A549 (cell line): Measurements from ENCODE around the gene TNS3. TPM values are rescaled to one million over a fixed set of nuclear protein-coding genes. Genes with fewer than 3 reads are reported as not detected.

ENCODE experiments used
- ATAC-seq, 2 experiments: fragments of 200-7000 bp in 1 of 2; fragments of >200 bp in 1 of 2; cut with Nextera tagmentation in 1 of 2; cut with Tn5 transposase in 1 of 2; 3 replicates each; pipeline versions ENCODE4 v1.8.0 to v1.9.1; 2018 to 2020; ENCODE audit warnings: mild to moderate bottlenecking in 1 of 2, moderate library complexity in 1 of 2
- CTCF ChIA-PET: fragments of 300-600 bp; sonication (Branson Sonifier 250); formaldehyde crosslinking; extraction: SDS; loops from one replicate; lab custom pipeline; 2021; ENCODE audit warnings: antibody characterized with exemption, inconsistent platforms; lab: Yijun Ruan, JAX
- POLR2A ChIA-PET: fragments of 350-600 bp; formaldehyde crosslinking; extraction: SDS; loops from one replicate; lab custom pipeline; 2021; ENCODE audit warnings: antibody characterized with exemption, inconsistent platforms; lab: Yijun Ruan, JAX
- DNase-seq, 2 experiments: peaks; one replicate each; pipeline versions ENCODE4 v3.0.0 to v3.0.0-alpha.2; 2011 to 2016; ENCODE audit warnings: low read depth in 1 of 2, low spot score in 1 of 2
- FAIRE-seq: peaks from 2 replicates; lab custom pipeline; 2011; peaks lifted over from hg19 to GRCh38; lab: Jason Lieb, UNC
- H3K27ac ChIP-seq, 2 experiments: fragments of >200 bp; sonication (Bioruptor Twin); formaldehyde crosslinking; 3 replicates each; pipeline ENCODE4 v1.5.1; 2016 to 2017
- H3K4me1 ChIP-seq: fragments of >200 bp; sonication (Bioruptor Twin); formaldehyde crosslinking; 3 replicates; pipeline ENCODE4 v1.6.1; 2016
- H3K4me2 ChIP-seq: fragments of >200 bp; sonication (Bioruptor Twin); formaldehyde crosslinking; 3 replicates; pipeline ENCODE4 v1.6.1; 2016
- H3K4me3 ChIP-seq: fragments of >200 bp; sonication (Bioruptor Twin); formaldehyde crosslinking; 3 replicates; pipeline ENCODE4 v1.5.1; 2016
- H3K9me3 ChIP-seq: fragments of >200 bp; sonication (Bioruptor Twin); formaldehyde crosslinking; 3 replicates; pipeline ENCODE4 v1.6.1; 2016
- ATOH8 ChIP-seq: fragments of 250-450 bp; sonication (Bioruptor Pico); IDR thresholded peaks from 2 replicates; pipeline ENCODE4 v1.5.0; 2020; ENCODE audit warnings: low read depth, mild to moderate bottlenecking, moderate library complexity
- EP300 ChIP-seq, 2 experiments: fragments of >200 bp; sonication (Bioruptor Twin); formaldehyde crosslinking; IDR thresholded peaks; 2 replicates in 1 of 2; 3 replicates in 1 of 2; pipeline ENCODE4 v1.6.1; 2016 to 2017
- FOSL2 ChIP-seq, 2 experiments: fragments of 450-650 bp in 1 of 2; fragments of >200 bp in 1 of 2; sonication (Bioruptor Twin) in 1 of 2; formaldehyde crosslinking; IDR thresholded peaks; 2 replicates each; pipeline versions ENCODE4 v1.5.0 to v1.6.1; 2016 to 2020; ENCODE audit warnings: mild to moderate bottlenecking in 1 of 2, moderate library complexity in 1 of 2
- HOXB13 ChIP-seq: fragments of 250-450 bp; sonication (Bioruptor Pico); IDR thresholded peaks from 2 replicates; pipeline ENCODE4 v1.5.0; 2020; ENCODE audit warnings: low read depth, mild to moderate bottlenecking, moderate library complexity
- MAX ChIP-seq: IDR thresholded peaks from 2 replicates; pipeline ENCODE4 v1.6.1; 2012
- TP53 ChIP-seq: fragments of 250-450 bp; sonication (Bioruptor Pico); IDR thresholded peaks from 2 replicates; pipeline ENCODE4 v1.5.0; 2021; ENCODE audit warnings: mild to moderate bottlenecking, moderate library complexity
- WGBS: methylation state at CpG from one replicate; pipeline ENCODE4 v1.1.6; 2017; ENCODE audit errors: missing lambda C conversion rate; 5-methylcytosine and 5-hydroxymethylcytosine counted together
- polyA plus RNA-seq, 4 experiments: library from polyadenylated mRNA; depleted of rRNA in 3 of 4; stranded (reverse); fragments of >200 nt; fragmentation: RNase III in 1 of 4; extraction: RNeasy Plus Mini Kit Qiagen cat#74134 plus additional on column Dnase treatment in 1 of 4; gene quantifications; 2 replicates in 3 of 4; 3 replicates in 1 of 4; pipeline ENCODE4 v1.2.3, GENCODE V29; 2011 to 2017
- TF ChIP-seq, protein P1 (sequence below): IDR thresholded peaks from 2 replicates; pipeline ENCODE4 v1.6.1; 2012; ENCODE audit warnings: low read depth, borderline replicate concordance
- TF ChIP-seq, protein P2 (sequence below): fragments of 250-450 bp; sonication (Bioruptor Pico); IDR thresholded peaks from 2 replicates; pipeline ENCODE4 v1.5.0; 2021; ENCODE audit warnings: mild to moderate bottlenecking, moderate library complexity, borderline replicate concordance
- TF ChIP-seq, protein P3 (sequence below): fragments of 200-600 bp; sonication (generic); IDR thresholded peaks from 2 replicates; pipeline ENCODE4 v1.6.1; 2016; ENCODE audit warnings: antibody characterized with exemption, mild to moderate bottlenecking, moderate library complexity

TNS3 gene
- polyA plus RNA-seq, 2 of the 4 experiments (the other 2 are of a cell fraction) = 107 to 134 TPM

- WGBS = 76% methylated on average over 2 of the region's 2 CpGs
- H3K4me3 ChIP-seq = no peak overlapping the region
- CTCF ChIA-PET = interaction anchor here (1.2 to 2.7 kb wide), 6 partner anchors 12 to 234 kb away, joined by 3 to 13 read pairs (median 4); no protein-coding TSS in a partner anchor
- TF ChIP-seq, protein P1, sequence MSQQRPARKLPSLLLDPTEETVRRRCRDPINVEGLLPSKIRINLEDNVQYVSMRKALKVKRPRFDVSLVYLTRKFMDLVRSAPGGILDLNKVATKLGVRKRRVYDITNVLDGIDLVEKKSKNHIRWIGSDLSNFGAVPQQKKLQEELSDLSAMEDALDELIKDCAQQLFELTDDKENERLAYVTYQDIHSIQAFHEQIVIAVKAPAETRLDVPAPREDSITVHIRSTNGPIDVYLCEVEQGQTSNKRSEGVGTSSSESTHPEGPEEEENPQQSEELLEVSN = peak; percentile 16; the same call in 1 of the 2 replicates
- TF ChIP-seq MAX = no peak
- TF ChIP-seq, protein P2, sequence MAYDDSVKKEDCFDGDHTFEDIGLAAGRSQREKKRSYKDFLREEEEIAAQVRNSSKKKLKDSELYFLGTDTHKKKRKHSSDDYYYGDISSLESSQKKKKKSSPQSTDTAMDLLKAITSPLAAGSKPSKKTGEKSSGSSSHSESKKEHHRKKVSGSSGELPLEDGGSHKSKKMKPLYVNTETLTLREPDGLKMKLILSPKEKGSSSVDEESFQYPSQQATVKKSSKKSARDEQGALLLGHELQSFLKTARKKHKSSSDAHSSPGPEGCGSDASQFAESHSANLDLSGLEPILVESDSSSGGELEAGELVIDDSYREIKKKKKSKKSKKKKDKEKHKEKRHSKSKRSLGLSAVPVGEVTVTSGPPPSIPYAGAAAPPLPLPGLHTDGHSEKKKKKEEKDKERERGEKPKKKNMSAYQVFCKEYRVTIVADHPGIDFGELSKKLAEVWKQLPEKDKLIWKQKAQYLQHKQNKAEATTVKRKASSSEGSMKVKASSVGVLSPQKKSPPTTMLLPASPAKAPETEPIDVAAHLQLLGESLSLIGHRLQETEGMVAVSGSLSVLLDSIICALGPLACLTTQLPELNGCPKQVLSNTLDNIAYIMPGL (CRISPR knock-in tag) = no peak
- TF ChIP-seq, protein P3, sequence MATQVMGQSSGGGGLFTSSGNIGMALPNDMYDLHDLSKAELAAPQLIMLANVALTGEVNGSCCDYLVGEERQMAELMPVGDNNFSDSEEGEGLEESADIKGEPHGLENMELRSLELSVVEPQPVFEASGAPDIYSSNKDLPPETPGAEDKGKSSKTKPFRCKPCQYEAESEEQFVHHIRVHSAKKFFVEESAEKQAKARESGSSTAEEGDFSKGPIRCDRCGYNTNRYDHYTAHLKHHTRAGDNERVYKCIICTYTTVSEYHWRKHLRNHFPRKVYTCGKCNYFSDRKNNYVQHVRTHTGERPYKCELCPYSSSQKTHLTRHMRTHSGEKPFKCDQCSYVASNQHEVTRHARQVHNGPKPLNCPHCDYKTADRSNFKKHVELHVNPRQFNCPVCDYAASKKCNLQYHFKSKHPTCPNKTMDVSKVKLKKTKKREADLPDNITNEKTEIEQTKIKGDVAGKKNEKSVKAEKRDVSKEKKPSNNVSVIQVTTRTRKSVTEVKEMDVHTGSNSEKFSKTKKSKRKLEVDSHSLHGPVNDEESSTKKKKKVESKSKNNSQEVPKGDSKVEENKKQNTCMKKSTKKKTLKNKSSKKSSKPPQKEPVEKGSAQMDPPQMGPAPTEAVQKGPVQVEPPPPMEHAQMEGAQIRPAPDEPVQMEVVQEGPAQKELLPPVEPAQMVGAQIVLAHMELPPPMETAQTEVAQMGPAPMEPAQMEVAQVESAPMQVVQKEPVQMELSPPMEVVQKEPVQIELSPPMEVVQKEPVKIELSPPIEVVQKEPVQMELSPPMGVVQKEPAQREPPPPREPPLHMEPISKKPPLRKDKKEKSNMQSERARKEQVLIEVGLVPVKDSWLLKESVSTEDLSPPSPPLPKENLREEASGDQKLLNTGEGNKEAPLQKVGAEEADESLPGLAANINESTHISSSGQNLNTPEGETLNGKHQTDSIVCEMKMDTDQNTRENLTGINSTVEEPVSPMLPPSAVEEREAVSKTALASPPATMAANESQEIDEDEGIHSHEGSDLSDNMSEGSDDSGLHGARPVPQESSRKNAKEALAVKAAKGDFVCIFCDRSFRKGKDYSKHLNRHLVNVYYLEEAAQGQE = no peak
- no peak overlapping the region for H3K4me2 ChIP-seq
- no peak for DNase-seq
- H3K9me3 ChIP-seq = 0 out of 3 replicates have a peak, but pooled peaks cover 4% of the 10 kb centered on the region
- POLR2A ChIA-PET = interaction anchor here (0.6 kb wide), 1 partner anchor 554 kb away, joined by 3 read pairs; no protein-coding TSS in a partner anchor
- peak; percentile 46 for FAIRE-seq
- peaks cover 63% of the 10 kb centered on the region for H3K4me1 ChIP-seq
- H3K27ac ChIP-seq = peak overlapping the region; percentile 99 to 100
- no peak for ATAC-seq
These were observed 2.6 kb upstream of the TNS3 start for GRCh38 chr7:47584536-47584895.

DNA sequence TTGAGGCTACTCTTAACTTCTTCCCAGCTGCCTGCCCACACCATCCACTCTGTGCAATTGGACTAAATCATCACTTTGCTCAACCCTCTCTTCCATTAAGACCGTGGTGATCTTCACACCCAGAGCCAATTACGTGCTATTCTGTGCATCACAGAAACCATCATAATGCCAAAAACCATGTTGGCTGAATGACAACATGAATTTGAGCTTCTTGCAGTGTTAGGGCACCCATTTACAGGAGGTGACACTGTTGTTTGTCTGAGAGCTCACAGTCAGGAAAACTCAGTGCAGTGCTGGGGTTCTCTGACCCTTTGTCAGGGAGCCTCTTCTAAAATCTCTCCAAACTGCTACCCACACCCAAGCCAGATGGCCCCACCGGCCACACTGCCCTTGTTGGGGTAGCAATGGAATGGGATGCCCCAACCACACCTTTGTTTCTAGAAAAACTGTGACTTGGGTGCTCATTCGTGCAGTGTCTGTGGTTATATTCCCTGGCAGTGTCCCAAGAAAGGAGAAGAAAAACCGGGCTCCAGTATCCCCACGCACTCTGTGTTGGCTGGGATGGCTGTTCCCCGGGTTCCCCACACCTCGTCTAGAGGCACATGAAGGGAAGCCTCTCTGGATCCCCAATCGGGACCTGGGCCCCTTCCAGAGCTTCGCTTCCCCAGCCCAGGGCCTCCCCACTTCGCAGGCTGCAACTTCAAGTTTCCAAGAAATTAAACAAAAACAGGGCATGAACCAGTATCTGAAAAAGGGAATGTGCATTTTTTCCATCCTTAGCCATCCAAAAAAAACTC, 2.0 kb upstream of the TNS3 start:
- peak overlapping the region; percentile 86 for H3K4me2 ChIP-seq
- H3K4me1 ChIP-seq = peaks cover 63% of the 10 kb centered on the region
- ChIA-PET POLR2A (interaction anchor here (1.1 to 7.4 kb wide), 4 partner anchors 8 to 203 kb away, joined by 3 to 62 read pairs (median 26); no protein-coding TSS in a partner anchor), CTCF (interaction anchor here (0.7 to 2.7 kb wide), 10 partner anchors 7 to 235 kb away, joined by 3 to 13 read pairs (median 4); no protein-coding TSS in a partner anchor)
- 0 out of 3 replicates have a peak, but pooled peaks cover 4% of the 10 kb centered on the region for H3K9me3 ChIP-seq
- no peak overlapping the region for H3K4me3 ChIP-seq
- no peak; a peak in 1 of 6 replicates for ATAC-seq
- no peak for FAIRE-seq
- WGBS = 77% methylated on average over 11 of the region's 11 CpGs
- DNase-seq = no peak
- peak overlapping the region; percentile 99 to 100 for H3K27ac ChIP-seq
- TF ChIP-seq ATOH8 (CRISPR knock-in tag) (0 out of 2 replicates have a peak, but pooled peaks have one; percentile 10), EP300 (IDR thresholded peaks at IDR 0.05) (no peak), HOXB13 (0 out of 2 replicates have a peak, but pooled peaks have one; percentile 3), FOSL2 (IDR thresholded peaks at IDR 0.05) (no peak), FOSL2 (CRISPR knock-in tag; IDR thresholded peaks at IDR 0.05) (no peak), TP53 (CRISPR knock-in tag) (0 out of 2 replicates have a peak, but pooled peaks have one; percentile 21)
- TF ChIP-seq, protein P1 = 0 out of 2 replicates have a peak, but pooled peaks have one; percentile 28
- TF ChIP-seq, all 56 proteins: peak for 4
